Erythroblast (primary cell): ENCODE data around the gene SFRP4.
A peak's percentile ranks its signal among the peaks of the same experiment; 100 is the strongest.

Experiments
- DNase-seq, 2 experiments: peaks; one replicate each; lab custom pipeline; 2025; lab: John Stamatoyannopoulos, UW
- GATA1 ChIP-seq: IDR thresholded peaks from 2 replicates; pipeline ENCODE4 v1.6.1; 2011; ENCODE audit warnings: low read depth, mild to moderate bottlenecking, control low read depth, low read length, moderate library complexity
- POLR2A ChIP-seq: IDR thresholded peaks from 2 replicates; pipeline ENCODE4 v1.6.1; 2011; ENCODE audit warnings: mild to moderate bottlenecking, low read length

SFRP4 gene

DNA sequence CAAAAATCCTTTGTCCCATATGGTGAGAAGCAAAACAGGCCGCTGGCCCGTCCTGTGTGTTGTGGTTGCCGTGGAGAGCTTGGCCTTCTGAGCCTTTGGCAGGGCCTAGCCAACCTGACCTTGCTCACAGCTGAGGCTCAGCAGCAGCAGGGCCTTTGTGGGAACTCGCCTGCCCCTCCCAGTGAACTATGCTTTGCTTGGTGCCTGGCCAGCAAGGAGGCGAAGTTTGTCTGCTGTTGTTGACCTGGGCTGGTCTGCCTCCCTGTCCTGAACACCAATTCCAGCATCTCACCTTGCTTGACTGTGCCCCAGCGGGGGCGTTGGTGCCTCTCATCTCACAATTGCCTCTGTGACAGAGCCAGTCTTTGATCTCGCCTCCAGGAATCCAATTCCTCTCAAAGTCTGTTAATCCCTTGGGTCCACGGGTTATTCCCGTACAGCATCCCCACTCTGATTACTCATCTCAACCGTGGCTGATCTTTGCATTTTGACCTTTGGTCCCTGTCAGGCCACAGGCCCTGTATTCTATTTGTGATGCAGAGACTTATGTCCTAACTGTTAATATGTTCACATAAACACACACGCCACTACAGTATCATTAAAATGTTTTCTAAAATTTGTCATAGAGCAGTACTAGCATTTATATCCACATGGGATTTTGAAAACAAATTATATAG, 26.5 kb upstream of the SFRP4 start:
- TF ChIP-seq GATA1 (no peak), POLR2A (no peak)
- DNase-seq: no peak

DNA sequence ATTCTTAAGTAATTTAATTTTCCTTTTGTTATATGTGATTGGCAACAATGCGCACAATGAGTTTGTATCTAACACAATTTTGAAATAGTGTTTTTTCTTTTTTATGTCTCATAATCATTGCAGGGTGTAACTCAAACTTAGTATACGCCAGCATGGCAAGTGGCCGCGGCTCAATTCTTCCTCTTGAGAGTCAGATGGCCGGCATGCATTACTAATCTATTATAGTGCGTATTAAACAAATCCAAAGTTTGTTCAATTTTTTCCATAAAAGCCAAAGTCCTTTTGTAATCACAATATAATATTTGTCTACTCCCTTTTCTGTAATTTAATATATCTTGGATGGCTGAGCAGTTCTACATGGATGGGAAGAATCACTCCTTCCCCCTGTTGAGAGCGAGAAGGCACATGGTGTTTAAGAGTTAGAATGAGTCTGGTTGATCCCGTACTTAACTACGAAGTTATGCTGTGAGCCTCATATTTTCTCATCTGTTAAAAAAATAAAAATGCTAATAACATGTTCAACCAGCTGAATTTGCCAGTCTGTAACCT, 16.5 kb upstream of the SFRP4 start:
- DNase-seq: no peak
- TF ChIP-seq GATA1 (no peak), POLR2A (no peak)

DNA sequence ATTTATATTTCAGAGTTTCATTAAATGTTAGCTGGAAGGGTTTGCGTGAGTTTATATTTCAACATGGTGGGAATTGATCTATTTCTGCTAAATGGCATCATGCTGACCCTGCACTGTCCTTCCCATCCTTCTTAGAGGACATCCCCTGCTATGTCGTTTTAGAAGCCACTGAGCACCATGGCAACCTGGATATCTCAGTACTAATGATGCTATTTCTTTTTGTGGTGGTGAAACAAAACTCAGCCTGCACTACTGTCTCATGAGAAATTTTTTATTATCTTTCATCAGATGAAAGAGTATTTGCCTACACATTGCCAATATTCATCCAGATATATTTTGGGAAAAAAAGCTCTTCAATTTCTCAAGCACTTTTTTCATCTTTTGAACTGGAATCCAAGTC, 15.9 kb upstream of the SFRP4 start:
- TF ChIP-seq POLR2A: no peak
- no peak for TF ChIP-seq GATA1
- no peak for DNase-seq

DNA sequence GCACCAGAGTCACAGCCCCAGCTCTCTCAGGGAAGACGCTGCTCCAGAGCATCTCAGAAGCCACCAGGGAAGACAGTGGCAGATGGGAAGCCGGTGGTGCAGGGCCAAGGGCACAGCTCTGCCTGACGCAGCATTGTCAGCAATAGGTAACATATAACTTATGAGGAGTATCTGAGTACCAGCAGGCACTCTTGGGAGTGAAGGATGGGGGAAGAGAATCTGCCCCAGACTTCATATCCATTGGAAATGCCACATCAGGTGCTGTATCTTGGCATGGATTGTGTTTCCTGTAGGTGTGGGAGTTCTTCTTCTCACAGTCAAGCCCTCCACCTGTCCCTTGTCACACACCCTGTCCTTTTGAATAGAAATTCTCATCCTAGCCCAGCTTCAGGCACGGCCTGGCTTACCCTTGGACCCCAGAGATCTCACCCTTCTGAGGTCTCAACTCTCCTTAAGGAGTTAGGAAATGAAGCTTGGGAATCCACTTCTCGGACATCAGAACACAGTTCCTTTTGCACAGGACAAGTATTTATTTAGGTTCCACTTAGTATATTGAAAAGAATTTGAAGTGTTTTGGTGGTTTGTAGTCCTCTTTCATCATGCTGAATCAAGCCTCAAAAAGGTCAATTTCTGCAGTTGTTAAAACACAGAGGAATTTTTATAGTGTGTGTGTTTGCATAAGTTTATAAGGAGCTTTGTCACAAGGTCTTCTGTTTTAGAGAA, 13.8 kb upstream of the SFRP4 start:
- TF ChIP-seq GATA1: no peak
- no peak for TF ChIP-seq POLR2A
- DNase-seq: no peak

DNA sequence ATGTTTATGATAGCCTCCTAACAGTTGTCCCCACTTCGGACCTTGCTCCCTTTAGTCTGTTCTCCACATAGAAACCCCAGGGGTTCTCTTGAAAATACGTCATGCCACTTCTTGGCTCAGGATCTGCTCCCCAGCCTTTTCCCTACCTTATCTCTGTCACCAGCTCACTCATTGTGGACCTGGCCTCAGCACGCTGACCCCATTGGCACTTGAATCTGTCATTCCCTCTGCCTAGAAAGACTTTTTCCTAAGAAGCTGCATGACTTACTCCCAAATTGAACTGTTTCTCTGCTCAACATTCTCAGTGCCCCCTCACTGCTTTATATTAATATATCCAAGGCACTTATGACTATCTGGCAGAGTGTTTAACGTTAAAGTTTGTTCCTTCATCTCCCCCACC, 12.3 kb upstream of the SFRP4 start:
- DNase-seq: peak in 1 of 2 experiments; percentile 5
- TF ChIP-seq GATA1 (no peak), POLR2A (no peak)

DNA sequence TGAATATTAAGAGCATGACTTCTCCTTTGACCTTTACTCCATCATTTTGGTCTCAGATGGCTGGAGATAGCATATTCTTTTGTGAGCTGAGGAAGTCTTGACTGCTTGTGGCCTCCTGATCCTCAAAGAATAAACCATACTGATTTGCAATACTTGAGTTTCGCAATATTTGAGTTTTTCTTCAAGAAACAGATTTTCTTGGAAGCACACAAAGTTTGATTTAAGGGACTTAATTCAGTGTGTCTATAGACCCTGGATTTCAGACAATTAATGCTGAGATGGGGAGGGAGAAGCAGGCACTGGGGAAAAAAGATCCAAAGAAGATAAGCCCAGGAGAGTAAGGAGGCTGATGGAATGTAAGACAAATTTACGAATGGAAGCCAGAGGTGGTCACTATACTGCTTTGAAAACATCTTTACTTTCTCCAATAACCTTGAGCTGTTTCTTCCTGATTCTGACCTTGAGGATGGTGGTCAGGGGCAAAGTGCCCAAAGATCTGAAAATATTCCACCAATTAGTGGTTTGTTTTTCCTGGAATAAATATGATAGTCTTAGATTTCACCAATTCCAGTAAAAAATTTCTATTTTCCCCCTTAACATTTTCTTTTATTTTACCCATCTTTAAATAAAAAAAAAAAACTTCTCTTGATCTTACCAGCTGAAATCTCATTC, 11.3 kb upstream of the SFRP4 start:
- TF ChIP-seq GATA1: no peak
- TF ChIP-seq POLR2A: no peak
- DNase-seq: no peak

DNA sequence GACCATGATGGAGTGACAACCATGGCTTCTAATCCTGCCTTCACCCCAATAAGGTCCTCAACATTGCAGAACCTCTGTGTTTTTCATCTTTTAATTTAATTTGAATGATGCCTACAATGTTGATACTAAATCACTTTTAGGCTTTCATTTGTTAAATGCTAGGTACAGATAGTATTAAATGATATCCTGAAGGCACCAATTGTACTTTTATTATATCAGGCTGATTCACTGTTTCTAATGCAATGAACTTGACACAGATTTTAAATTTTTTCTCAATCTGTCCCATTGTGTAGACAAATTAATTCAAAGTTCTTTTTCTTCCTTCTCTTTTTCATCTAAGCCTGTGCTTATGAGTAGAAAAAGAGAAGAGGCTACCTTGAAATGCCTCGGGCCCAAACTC, 9.0 kb upstream of the SFRP4 start:
- no peak for TF ChIP-seq GATA1

DNA sequence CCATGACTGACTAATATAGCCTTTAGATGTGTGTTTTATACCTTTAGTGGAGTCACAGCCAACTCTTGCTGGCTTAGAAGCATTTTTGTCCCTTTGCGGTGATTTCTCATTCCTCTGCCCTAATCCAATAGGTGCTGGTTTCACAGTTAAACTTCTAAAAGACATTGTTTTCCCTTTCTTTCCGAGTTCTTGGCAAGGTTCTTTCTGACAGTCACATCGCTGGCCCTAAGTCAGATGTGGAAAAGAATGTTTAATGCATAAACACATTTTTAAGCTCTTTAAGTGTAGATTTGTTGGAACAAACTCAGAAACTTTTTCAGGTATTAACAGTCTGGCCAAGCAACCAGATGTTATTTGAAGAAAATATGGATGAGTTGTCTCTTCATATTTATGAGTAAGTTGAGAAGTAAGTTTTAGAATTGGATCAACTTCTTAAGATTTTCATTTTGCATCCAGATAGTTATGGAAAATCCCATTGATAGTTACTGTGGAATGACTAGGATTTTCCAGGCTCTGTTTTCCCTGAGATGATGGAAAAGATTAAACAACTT, 7.9 kb upstream of the SFRP4 start:
- TF ChIP-seq GATA1: no peak
- no peak for TF ChIP-seq POLR2A
- no peak for DNase-seq

More for the DNA sequence above, 9.0 kb upstream of the SFRP4 start:
- DNase-seq: no peak

DNA sequence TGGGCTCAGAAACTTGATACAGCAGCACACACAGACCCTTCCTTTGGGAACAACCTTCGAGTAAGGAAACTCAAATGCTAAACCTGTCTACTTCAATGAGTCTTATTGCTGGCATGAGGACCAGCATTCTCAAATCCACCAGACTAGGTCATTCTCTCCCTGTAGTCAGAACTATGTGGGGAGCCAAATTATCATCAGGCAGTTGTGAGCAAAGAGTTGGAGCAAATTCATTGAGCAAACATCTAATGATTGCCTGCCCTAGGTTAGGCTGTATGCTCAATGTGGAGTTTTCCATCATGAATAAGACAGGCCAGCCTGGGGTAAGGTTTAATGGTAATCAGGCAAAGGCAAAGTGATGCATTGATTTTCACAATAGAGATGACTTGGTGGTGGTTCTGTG, 7.4 kb upstream of the SFRP4 start:
- TF ChIP-seq POLR2A (no peak), GATA1 (no peak)
- no peak for DNase-seq

DNA sequence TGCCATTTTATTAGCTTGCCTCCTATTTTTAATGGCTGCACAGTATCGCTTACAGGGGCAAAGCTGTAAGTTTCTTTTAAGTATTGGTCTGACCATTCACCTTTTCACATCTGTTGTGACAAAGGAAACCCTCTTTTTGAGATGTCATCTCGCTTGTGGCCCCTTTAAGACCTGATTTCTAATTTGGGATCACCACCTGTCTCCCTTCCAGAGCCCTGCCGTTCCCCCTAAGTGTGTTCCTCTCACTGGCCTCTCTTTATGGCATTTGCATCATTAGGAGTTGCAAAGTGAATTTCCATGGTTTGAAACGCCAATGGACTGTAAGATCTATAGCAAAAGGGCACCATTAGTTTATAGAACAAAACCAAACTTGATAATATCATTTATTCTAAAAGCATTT, 5.3 kb upstream of the SFRP4 start:
- TF ChIP-seq GATA1 (no peak), POLR2A (no peak)
- DNase-seq: peak; percentile 61 to 62

DNA sequence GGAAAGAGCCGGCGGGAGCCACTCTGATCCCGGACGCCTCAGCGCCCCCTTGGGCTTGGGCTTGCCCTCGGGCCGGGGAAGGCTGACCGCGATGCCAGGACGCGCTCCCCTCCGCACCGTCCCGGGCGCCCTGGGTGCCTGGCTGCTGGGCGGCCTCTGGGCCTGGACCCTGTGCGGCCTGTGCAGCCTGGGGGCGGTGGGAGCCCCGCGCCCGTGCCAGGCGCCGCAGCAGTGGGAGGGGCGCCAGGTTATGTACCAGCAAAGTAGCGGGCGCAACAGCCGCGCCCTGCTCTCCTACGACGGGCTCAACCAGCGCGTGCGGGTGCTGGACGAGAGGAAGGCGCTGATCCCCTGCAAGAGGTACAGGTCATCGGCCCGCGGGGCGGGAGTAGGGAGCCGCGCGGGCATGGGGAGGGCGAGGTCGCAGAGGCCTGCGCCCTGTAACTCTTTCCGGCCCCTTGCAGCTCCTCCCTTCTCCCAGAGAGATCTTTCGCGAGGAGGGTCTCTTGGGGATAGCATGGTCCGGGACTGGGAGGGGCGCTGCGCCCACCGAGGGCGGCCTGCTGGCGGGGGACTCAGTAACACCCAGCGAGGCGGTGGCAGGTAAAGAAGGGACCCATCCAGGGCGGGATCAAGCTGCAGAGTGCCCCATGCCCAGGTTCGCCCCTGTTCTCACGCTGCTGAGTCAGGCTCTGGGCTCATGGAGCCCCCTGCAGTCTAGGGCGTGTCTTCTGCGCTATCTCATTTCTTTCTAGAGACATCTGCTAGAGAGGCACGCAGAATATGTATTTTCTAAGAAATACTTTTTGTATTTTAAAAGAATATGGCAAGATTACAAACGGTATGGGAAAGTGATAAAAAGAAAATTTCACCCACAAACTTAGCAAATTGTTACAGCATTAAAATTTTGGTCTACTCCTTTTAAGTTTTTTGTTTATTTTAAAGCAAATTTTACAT, 4.5 kb upstream of the SFRP4 start:
- DNase-seq: peak; percentile 89 to 92
- TF ChIP-seq POLR2A (peak; percentile 81), GATA1 (no peak)

DNA sequence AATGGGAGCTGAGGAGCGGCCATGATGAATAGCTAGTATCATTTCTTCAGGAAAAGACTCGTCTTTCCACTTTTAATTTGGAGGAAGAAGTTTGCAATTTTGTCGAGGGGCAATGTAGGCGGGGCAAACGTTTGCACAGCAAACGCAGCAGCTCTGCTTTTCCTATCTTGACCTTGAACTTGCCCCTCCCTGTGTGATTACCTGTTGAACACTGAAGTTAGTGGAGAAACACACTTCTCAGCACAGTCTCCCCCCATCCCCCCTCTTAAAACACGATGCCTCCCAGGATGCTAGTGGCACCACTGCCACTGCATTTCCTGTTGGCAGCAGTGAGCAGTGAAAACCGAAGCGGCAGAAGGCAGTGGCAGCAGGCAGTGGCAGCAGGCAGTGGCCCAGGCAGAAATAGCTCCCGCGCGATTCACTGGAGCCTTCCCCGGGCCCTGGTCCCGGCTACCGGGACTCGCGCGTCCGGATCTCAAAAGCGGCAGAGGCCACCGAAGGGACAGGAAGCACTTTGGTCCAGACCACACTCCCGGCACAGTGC, 3.8 kb upstream of the SFRP4 start, which contains the start of gene EPDR1:
Gene EPDR1, plus strand, starts transcription at position 336 of the 544 bp plus-strand sequence. CDS start 300 bp downstream, outside the sequence.
- peak; percentile 80 for TF ChIP-seq POLR2A
- TF ChIP-seq GATA1: no peak
- DNase-seq: peak; percentile 72 to 84
